A549 (cell line): ENCODE results near the gene IGSF5.

Experiments
- CHD4 ChIP-seq: fragments of 200-600 bp; sonication (generic); IDR thresholded peaks from 2 replicates; pipeline ENCODE4 v1.6.1; 2016; ENCODE audit warnings: antibody characterized with exemption, mild to moderate bottlenecking, borderline replicate concordance
- NPAS2 ChIP-seq: fragments of 250-450 bp; sonication (Bioruptor Pico); IDR thresholded peaks from 2 replicates; pipeline ENCODE4 v1.8.0; 2022; ENCODE audit warnings: mild to moderate bottlenecking, moderate library complexity, borderline replicate concordance
- RARB ChIP-seq: fragments of 250-450 bp; sonication (Bioruptor Pico); IDR thresholded peaks from 2 replicates; pipeline ENCODE4 v1.8.0; 2021; ENCODE audit warnings: mild to moderate bottlenecking, moderate library complexity
- SMC3 ChIP-seq: fragments of >200 bp; sonication (Bioruptor Twin); formaldehyde crosslinking; IDR thresholded peaks from 3 replicates; pipeline ENCODE4 v1.6.1; 2018; ENCODE audit warnings: inconsistent platforms
- TF ChIP-seq, protein P1 (sequence below): fragments of >200 bp; sonication (Bioruptor Twin); formaldehyde crosslinking; IDR thresholded peaks from 3 replicates; pipeline ENCODE4 v1.5.1; 2016
- TF ChIP-seq, protein P2 (sequence below): fragments of 200-600 bp; sonication (generic); IDR thresholded peaks from 2 replicates; pipeline ENCODE4 v1.6.1; 2016; ENCODE audit warnings: antibody characterized with exemption, mild to moderate bottlenecking, moderate library complexity
- TF ChIP-seq, protein P3 (sequence below): IDR thresholded peaks from 2 replicates; pipeline ENCODE4 v1.6.1; 2012; ENCODE audit warnings: low read depth, borderline replicate concordance

DNA sequence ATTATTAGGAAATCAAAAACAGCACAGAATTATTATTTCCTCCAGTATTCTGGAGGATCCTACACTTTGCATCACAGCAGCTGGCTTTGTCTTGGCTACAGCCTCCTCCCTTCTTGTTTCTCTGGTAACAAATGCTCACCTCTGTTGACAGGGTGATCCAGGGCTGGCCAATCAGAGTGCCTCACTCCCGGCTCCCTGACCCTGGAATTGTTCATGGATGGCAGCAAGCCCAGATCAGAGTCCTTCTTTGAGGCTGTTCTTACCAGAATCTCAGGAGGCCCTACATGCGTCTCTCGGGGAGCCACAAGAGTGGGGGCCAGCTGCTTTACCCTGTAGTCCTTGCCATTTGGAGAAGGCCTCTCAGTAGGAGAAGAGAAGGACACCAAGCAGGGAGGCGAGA is 48.4 kb upstream of the IGSF5 start:
- TF ChIP-seq, protein P1, sequence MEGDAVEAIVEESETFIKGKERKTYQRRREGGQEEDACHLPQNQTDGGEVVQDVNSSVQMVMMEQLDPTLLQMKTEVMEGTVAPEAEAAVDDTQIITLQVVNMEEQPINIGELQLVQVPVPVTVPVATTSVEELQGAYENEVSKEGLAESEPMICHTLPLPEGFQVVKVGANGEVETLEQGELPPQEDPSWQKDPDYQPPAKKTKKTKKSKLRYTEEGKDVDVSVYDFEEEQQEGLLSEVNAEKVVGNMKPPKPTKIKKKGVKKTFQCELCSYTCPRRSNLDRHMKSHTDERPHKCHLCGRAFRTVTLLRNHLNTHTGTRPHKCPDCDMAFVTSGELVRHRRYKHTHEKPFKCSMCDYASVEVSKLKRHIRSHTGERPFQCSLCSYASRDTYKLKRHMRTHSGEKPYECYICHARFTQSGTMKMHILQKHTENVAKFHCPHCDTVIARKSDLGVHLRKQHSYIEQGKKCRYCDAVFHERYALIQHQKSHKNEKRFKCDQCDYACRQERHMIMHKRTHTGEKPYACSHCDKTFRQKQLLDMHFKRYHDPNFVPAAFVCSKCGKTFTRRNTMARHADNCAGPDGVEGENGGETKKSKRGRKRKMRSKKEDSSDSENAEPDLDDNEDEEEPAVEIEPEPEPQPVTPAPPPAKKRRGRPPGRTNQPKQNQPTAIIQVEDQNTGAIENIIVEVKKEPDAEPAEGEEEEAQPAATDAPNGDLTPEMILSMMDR: no peak
- TF ChIP-seq RARB (CRISPR knock-in tag) (no peak), NPAS2 (no peak), CHD4 (no peak), SMC3 (no peak)
- TF ChIP-seq, protein P2, sequence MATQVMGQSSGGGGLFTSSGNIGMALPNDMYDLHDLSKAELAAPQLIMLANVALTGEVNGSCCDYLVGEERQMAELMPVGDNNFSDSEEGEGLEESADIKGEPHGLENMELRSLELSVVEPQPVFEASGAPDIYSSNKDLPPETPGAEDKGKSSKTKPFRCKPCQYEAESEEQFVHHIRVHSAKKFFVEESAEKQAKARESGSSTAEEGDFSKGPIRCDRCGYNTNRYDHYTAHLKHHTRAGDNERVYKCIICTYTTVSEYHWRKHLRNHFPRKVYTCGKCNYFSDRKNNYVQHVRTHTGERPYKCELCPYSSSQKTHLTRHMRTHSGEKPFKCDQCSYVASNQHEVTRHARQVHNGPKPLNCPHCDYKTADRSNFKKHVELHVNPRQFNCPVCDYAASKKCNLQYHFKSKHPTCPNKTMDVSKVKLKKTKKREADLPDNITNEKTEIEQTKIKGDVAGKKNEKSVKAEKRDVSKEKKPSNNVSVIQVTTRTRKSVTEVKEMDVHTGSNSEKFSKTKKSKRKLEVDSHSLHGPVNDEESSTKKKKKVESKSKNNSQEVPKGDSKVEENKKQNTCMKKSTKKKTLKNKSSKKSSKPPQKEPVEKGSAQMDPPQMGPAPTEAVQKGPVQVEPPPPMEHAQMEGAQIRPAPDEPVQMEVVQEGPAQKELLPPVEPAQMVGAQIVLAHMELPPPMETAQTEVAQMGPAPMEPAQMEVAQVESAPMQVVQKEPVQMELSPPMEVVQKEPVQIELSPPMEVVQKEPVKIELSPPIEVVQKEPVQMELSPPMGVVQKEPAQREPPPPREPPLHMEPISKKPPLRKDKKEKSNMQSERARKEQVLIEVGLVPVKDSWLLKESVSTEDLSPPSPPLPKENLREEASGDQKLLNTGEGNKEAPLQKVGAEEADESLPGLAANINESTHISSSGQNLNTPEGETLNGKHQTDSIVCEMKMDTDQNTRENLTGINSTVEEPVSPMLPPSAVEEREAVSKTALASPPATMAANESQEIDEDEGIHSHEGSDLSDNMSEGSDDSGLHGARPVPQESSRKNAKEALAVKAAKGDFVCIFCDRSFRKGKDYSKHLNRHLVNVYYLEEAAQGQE: no peak
- TF ChIP-seq, protein P3, sequence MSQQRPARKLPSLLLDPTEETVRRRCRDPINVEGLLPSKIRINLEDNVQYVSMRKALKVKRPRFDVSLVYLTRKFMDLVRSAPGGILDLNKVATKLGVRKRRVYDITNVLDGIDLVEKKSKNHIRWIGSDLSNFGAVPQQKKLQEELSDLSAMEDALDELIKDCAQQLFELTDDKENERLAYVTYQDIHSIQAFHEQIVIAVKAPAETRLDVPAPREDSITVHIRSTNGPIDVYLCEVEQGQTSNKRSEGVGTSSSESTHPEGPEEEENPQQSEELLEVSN: no peak
